Tibial nerve (tissue), 3 donors: ENCODE data around the gene OPRD1.

Source experiments
- POLR2A ChIP-seq, 2 donors: fragments of 450-650 bp; IDR thresholded peaks; one replicate each; pipeline ENCODE4 v1.6.1; 2017; ENCODE audit warnings: antibody characterized with exemption in 2 of 2, mild to moderate bottlenecking in 2 of 2, moderate library complexity in 2 of 2
- TF ChIP-seq, protein P1 (sequence below), 5 experiments: fragments of 200-600 bp in 3 of 5; fragments of 450-650 bp in 2 of 5; sonication (generic) in 3 of 5; IDR thresholded peaks; one replicate each; pipeline ENCODE4 v1.5.1; 2016 to 2019; ENCODE audit warnings: antibody characterized with exemption in 5 of 5, mild to moderate bottlenecking in 3 of 5, moderate library complexity in 2 of 5

DNA sequence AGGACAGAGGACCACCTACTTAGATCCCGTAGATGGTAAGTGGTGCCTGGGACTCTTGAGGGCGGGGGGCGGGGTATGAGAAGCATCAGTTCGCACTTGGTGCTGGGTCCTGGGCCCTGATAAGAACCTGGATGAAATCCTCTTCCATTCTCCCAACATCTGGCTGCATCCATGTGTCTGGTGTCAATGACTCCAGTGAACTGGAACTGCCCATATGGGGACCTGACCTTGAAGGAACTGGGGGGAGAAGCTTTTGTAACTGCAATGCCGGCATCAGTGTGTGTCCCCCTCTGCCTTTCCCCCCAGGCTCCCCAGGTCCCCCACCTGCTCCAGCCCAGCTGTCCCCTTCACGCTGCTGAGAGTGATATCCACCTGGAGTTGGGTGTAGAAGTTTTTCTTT, 52.7 kb downstream of the OPRD1 start:
- TF ChIP-seq POLR2A (IDR thresholded peaks at IDR 0.05): no peak
- TF ChIP-seq, protein P1, sequence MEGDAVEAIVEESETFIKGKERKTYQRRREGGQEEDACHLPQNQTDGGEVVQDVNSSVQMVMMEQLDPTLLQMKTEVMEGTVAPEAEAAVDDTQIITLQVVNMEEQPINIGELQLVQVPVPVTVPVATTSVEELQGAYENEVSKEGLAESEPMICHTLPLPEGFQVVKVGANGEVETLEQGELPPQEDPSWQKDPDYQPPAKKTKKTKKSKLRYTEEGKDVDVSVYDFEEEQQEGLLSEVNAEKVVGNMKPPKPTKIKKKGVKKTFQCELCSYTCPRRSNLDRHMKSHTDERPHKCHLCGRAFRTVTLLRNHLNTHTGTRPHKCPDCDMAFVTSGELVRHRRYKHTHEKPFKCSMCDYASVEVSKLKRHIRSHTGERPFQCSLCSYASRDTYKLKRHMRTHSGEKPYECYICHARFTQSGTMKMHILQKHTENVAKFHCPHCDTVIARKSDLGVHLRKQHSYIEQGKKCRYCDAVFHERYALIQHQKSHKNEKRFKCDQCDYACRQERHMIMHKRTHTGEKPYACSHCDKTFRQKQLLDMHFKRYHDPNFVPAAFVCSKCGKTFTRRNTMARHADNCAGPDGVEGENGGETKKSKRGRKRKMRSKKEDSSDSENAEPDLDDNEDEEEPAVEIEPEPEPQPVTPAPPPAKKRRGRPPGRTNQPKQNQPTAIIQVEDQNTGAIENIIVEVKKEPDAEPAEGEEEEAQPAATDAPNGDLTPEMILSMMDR (IDR thresholded peaks at IDR 0.05): no peak
